ENCODE data around the gene LZTS2. TPM values are rescaled to one million over a fixed set of nuclear protein-coding genes. Genes with fewer than 3 reads are reported as not detected.

Gene LZTS2
- total and polyA plus RNA-seq, 2 of the 8 experiments (the other 6 are each of a cell fraction or from before 2014, with no cell fraction given), result 75.7 to 99.5 TPM

GRCh38 chr10:100983868-100984671, 15.5 kb upstream of the LZTS2 start (continued):
- TF ChIP-seq BACH1 (IDR thresholded peaks at IDR 0.05; ENCODE audit: low read length) (no peak), GABPA (IDR thresholded peaks at IDR 0.05; ENCODE audit: borderline replicate concordance, insufficient read depth, low read length) (no peak), CHD2 (IDR thresholded peaks at IDR 0.05; ENCODE audit: low read length) (no peak), SUZ12 (IDR thresholded peaks at IDR 0.05; ENCODE audit: low read length) (no peak), CREB1 (IDR thresholded peaks at IDR 0.05) (no peak), POLR2A (IDR thresholded peaks at IDR 0.05; ENCODE audit: control extremely low read depth in 1 of 2, low read depth in 2 of 2, low read length in 2 of 2) (no peak), EP300 (IDR thresholded peaks at IDR 0.05; ENCODE audit: borderline replicate concordance in 1 of 2, low read depth in 2 of 2, low read length in 2 of 2) (no peak)
